ENCODE measurements around the gene NRM.

DNA sequence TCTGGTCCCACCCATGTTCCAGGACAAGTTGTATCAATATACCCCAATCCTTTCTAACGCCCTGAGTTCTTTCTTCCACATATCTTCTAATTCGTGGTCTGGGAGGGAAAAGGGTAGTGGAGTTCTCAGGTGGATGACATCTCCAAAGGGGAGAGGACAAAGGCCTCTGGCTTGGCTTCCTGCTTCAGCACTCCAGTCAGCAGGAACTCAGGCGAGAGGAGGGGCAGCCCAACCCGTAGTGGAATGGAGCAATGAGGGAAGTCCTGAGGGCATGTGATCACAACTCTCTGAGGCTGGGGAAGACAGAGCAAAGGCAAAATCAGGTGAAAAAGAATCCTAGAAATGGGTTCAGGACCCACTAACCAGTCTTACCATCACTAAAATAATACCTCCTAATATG is 9.6 kb upstream of the NRM start:
- TF ChIP-seq, protein P1, sequence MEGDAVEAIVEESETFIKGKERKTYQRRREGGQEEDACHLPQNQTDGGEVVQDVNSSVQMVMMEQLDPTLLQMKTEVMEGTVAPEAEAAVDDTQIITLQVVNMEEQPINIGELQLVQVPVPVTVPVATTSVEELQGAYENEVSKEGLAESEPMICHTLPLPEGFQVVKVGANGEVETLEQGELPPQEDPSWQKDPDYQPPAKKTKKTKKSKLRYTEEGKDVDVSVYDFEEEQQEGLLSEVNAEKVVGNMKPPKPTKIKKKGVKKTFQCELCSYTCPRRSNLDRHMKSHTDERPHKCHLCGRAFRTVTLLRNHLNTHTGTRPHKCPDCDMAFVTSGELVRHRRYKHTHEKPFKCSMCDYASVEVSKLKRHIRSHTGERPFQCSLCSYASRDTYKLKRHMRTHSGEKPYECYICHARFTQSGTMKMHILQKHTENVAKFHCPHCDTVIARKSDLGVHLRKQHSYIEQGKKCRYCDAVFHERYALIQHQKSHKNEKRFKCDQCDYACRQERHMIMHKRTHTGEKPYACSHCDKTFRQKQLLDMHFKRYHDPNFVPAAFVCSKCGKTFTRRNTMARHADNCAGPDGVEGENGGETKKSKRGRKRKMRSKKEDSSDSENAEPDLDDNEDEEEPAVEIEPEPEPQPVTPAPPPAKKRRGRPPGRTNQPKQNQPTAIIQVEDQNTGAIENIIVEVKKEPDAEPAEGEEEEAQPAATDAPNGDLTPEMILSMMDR (IDR thresholded peaks at IDR 0.05; ENCODE audit: poor library complexity) = no peak
- TF ChIP-seq EZH2 (IDR thresholded peaks at IDR 0.05; ENCODE audit: borderline replicate concordance) = no peak
- TF ChIP-seq EZH2phosphoT487 (IDR thresholded peaks at IDR 0.05; ENCODE audit: low read depth, severe bottlenecking, unreplicated experiment) = no peak

Data from hepatocyte (in vitro differentiated cells).